MM.1S (cell line): ENCODE data around the gene FIBCD1.

Experiments used
- EZH2 ChIP-seq: fragments of 300-600 bp; sonication (generic); optimal IDR thresholded peaks from 2 replicates; pipeline ENCODE3; 2017; ENCODE audit warnings: low read depth, mild to moderate bottlenecking, antibody characterized with exemption, low read length, mixed read lengths
- TF ChIP-seq, protein P1 (sequence below): fragments of 300-600 bp; sonication (generic); IDR thresholded peaks from 2 replicates; pipeline ENCODE4 v1.5.1; 2016; ENCODE audit warnings: antibody characterized with exemption, low read length, mixed read lengths

DNA sequence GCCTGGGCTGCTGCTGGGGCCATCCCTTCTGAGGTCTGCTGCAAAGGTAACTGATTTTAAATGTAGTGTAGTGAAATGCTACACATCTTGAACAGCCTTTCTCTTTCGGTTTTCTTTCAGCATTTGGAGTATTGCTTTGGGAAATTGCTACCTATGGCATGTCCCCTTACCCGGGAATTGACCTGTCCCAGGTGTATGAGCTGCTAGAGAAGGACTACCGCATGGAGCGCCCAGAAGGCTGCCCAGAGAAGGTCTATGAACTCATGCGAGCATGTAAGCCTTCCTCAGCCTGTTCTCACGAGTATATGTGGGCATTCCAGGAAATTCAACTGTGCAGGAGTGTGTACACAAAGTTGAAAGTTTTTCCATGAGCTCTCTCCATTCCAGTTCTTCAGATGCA lies 60.8 kb downstream of the FIBCD1 start:
- TF ChIP-seq, protein P1, sequence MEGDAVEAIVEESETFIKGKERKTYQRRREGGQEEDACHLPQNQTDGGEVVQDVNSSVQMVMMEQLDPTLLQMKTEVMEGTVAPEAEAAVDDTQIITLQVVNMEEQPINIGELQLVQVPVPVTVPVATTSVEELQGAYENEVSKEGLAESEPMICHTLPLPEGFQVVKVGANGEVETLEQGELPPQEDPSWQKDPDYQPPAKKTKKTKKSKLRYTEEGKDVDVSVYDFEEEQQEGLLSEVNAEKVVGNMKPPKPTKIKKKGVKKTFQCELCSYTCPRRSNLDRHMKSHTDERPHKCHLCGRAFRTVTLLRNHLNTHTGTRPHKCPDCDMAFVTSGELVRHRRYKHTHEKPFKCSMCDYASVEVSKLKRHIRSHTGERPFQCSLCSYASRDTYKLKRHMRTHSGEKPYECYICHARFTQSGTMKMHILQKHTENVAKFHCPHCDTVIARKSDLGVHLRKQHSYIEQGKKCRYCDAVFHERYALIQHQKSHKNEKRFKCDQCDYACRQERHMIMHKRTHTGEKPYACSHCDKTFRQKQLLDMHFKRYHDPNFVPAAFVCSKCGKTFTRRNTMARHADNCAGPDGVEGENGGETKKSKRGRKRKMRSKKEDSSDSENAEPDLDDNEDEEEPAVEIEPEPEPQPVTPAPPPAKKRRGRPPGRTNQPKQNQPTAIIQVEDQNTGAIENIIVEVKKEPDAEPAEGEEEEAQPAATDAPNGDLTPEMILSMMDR = no peak
- no peak for TF ChIP-seq EZH2
